GM12875 (cell line): ENCODE results near the gene NTNG1.

Experiments used
- H3K4me3 ChIP-seq: one replicate; pipeline ENCODE4 v1.5.1; 2011; ENCODE audit warnings: low read depth, low read length, control low read depth
- CTCF ChIP-seq: IDR thresholded peaks from 2 replicates; pipeline ENCODE4 v1.5.1; 2011; ENCODE audit warnings: low read depth, mild to moderate bottlenecking, control low read depth, inconsistent platforms, low read length, moderate library complexity, borderline replicate concordance; ENCODE audit not compliant: insufficient read depth

NTNG1 gene

GRCh38 chr1:107404756-107405155 lies 263.9 kb downstream of the NTNG1 start:
- no peak for TF ChIP-seq CTCF
- no peak overlapping the region for H3K4me3 ChIP-seq

GRCh38 chr1:107405236-107405635 lies 264.4 kb downstream of the NTNG1 start:
- H3K4me3 ChIP-seq: no peak overlapping the region
- no peak for TF ChIP-seq CTCF

GRCh38 chr1:107407011-107407410 lies 266.2 kb downstream of the NTNG1 start:
- no peak for TF ChIP-seq CTCF
- H3K4me3 ChIP-seq: no peak overlapping the region

- no peak for TF ChIP-seq CTCF
Measured at GRCh38 chr1:107413546-107413945, 272.7 kb downstream of the NTNG1 start.

GRCh38 chr1:107413951-107414350 lies 273.1 kb downstream of the NTNG1 start:
- no peak for TF ChIP-seq CTCF
- no peak overlapping the region for H3K4me3 ChIP-seq

More at GRCh38 chr1:107413546-107413945, 272.7 kb downstream of the NTNG1 start:
- H3K4me3 ChIP-seq: no peak overlapping the region

- no peak for TF ChIP-seq CTCF
- no peak overlapping the region for H3K4me3 ChIP-seq
Measured at GRCh38 chr1:107414550-107414949, 273.7 kb downstream of the NTNG1 start.

GRCh38 chr1:107415241-107415640 lies 274.4 kb downstream of the NTNG1 start:
- TF ChIP-seq CTCF: no peak
- no peak overlapping the region for H3K4me3 ChIP-seq
